ENCODE measurements around the gene MEF2A. TPM values are rescaled to one million over a fixed set of nuclear protein-coding genes. Genes with fewer than 3 reads are reported as not detected.

MEF2A gene
- total RNA-seq, 1 donor from 2014 or later: 61.9 TPM

DNA sequence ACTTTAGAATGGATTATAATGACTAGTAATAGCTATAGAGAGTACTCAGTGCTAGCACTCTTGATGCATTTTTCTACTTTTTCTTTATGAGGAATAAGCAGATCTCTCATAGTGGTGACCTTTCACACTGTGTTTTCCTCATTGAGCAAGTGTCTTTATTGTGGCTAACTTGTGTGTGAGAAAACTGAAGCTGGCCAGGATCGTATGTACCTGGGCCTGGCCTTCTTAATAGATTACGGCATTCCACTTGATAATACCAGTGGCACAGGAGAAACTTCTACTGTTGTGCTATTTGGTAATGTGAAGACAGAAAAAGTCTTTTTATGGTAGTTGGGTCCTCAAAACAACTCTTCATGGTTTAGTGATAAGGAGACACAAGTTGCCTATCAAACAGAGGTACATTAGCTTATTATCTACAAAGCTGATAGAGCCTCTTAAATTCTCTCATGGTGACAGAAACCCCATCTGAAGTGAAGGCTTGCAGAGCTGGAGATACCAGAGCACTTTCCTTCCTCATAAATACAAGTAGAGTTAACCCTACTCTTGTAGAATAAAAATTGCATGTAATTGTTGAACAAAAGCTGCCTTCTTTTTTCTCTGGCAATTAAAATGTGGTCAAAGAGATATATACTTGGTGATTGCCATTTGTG is 102.9 kb downstream of the MEF2A start:
- no peak overlapping the region for H3K4me2 ChIP-seq
- no peak for DNase-seq (ENCODE audit: low spot score)
- no peaks in the 10 kb centered on the region for H3K79me2 ChIP-seq (ENCODE audit: low read depth)
- H3K27me3 ChIP-seq: no peaks in the 10 kb centered on the region
- no peaks in the 10 kb centered on the region for H4K20me1 ChIP-seq (ENCODE audit: low read depth)
- H3K4me3 ChIP-seq: no peak overlapping the region
- Mint-ChIP-seq H3K4me1 (no peaks in the 10 kb centered on the region), H3K27ac (no peak overlapping the region), H3K27me3 (ENCODE audit: insufficient read depth, low read depth) (no peaks in the 10 kb centered on the region), H3K9me3 (no peaks in the 10 kb centered on the region), H3K36me3 (peaks cover 16% of the 10 kb centered on the region), H3K4me3 (no peak overlapping the region)
- no peak overlapping the region for H3K27ac ChIP-seq
- no peaks in the 10 kb centered on the region for H3K36me3 ChIP-seq
- TF ChIP-seq EZH2 (IDR thresholded peaks at IDR 0.05): no peak
- no peak for TF ChIP-seq EZH2phosphoT487 (IDR thresholded peaks at IDR 0.05)
- TF ChIP-seq, protein P1, sequence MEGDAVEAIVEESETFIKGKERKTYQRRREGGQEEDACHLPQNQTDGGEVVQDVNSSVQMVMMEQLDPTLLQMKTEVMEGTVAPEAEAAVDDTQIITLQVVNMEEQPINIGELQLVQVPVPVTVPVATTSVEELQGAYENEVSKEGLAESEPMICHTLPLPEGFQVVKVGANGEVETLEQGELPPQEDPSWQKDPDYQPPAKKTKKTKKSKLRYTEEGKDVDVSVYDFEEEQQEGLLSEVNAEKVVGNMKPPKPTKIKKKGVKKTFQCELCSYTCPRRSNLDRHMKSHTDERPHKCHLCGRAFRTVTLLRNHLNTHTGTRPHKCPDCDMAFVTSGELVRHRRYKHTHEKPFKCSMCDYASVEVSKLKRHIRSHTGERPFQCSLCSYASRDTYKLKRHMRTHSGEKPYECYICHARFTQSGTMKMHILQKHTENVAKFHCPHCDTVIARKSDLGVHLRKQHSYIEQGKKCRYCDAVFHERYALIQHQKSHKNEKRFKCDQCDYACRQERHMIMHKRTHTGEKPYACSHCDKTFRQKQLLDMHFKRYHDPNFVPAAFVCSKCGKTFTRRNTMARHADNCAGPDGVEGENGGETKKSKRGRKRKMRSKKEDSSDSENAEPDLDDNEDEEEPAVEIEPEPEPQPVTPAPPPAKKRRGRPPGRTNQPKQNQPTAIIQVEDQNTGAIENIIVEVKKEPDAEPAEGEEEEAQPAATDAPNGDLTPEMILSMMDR (IDR thresholded peaks at IDR 0.05): no peak
- no peaks in the 10 kb centered on the region for H3K4me1 ChIP-seq
- H3K9ac ChIP-seq: no peak overlapping the region
- no peaks in the 10 kb centered on the region for H3K9me3 ChIP-seq (ENCODE audit: low read depth)
- no peak overlapping the region for H2AFZ ChIP-seq (replicated peaks)
- H3F3A ChIP-seq (ENCODE audit: low read depth): no peaks in the 10 kb centered on the region

DNA sequence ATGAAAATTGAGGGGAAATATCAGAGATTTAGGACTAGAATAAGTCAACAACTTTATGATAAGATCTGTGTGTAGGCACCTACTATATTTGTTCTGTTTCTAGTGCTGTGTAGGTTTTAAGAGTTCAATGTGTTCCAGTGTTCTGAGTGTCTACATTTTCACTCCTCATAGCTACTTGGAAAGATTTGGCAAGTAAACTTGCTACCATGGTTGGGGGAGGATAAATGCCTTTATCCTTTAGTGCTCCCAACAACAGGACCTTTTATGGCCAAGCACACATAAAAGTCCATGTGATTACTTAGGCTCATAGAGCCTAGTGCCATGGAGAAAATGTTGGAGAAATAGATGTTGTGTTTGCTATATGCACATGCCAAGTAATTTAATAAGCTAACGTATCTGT is 103.5 kb downstream of the MEF2A start:
- H3K27ac Mint-ChIP-seq: no peak overlapping the region

DNA sequence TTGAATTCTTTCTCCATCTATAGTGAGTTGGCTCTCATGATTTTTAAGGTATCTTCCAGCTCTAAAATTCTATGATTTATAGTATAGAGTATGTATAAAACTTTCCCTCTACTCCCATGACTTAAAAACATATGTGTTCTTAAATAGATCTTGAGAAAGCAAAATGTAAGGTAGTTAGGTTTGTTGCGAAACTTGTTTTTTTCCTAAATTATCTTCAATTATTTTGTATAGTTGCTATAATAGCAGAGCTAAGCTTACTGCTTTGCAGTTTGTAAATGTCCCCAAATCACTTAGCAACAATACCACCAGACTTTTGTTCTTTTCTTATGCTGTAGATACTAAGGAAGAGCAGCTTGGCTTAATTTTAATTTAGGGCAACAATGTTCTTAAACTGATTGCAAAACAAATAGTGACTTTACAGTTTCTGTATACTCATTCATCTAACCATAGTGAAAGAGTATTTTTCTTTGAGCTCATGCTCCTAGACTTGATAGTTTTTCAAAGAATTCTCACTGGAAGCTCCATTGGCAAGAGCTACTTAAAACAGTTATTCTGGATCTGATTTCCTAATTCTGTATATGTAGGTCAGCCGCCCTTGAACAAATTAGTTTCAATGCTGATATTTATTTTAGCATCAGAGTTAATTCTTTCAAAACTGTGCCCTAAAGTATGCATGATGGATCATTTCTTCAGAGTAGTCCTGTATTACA is 106.3 kb downstream of the MEF2A start:
- H3K27me3 ChIP-seq: no peaks in the 10 kb centered on the region
- no peaks in the 10 kb centered on the region for H3K4me1 ChIP-seq
- no peak overlapping the region for H3K27ac ChIP-seq
- Mint-ChIP-seq H3K27me3 (ENCODE audit: insufficient read depth, low read depth) (no peaks in the 10 kb centered on the region), H3K4me1 (no peaks in the 10 kb centered on the region), H3K4me3 (no peak overlapping the region), H3K9me3 (no peaks in the 10 kb centered on the region), H3K27ac (no peak overlapping the region), H3K36me3 (peaks cover 15% of the 10 kb centered on the region)
- no peak overlapping the region for H2AFZ ChIP-seq (replicated peaks)
- no peaks in the 10 kb centered on the region for H3K9me3 ChIP-seq (ENCODE audit: low read depth)
- DNase-seq (ENCODE audit: low spot score): no peak
- TF ChIP-seq, protein P1 (IDR thresholded peaks at IDR 0.05): no peak
- H4K20me1 ChIP-seq (ENCODE audit: low read depth): no peaks in the 10 kb centered on the region
- H3K9ac ChIP-seq: no peak overlapping the region
- no peaks in the 10 kb centered on the region for H3K79me2 ChIP-seq (ENCODE audit: low read depth)
- no peak overlapping the region for H3K4me3 ChIP-seq
- H3F3A ChIP-seq (ENCODE audit: low read depth): no peaks in the 10 kb centered on the region
- H3K4me2 ChIP-seq: no peak overlapping the region
- no peaks in the 10 kb centered on the region for H3K36me3 ChIP-seq

More for the DNA sequence above, 103.5 kb downstream of the MEF2A start:
- Histone ChIP-seq H3K4me2 (no peak overlapping the region), H3K4me1 (no peaks in the 10 kb centered on the region), H3K36me3 (no peaks in the 10 kb centered on the region), H3K9ac (no peak overlapping the region), H3K4me3 (no peak overlapping the region), H4K20me1 (ENCODE audit: low read depth) (no peaks in the 10 kb centered on the region), H3K27me3 (no peaks in the 10 kb centered on the region), H3K9me3 (ENCODE audit: low read depth) (no peaks in the 10 kb centered on the region), H3K27ac (no peak overlapping the region), H2AFZ (replicated peaks) (no peak overlapping the region), H3F3A (ENCODE audit: low read depth) (no peaks in the 10 kb centered on the region), H3K79me2 (ENCODE audit: low read depth) (no peaks in the 10 kb centered on the region)
- Mint-ChIP-seq H3K27me3 (ENCODE audit: insufficient read depth, low read depth) (no peaks in the 10 kb centered on the region), H3K4me3 (no peak overlapping the region), H3K4me1 (no peaks in the 10 kb centered on the region), H3K9me3 (no peaks in the 10 kb centered on the region), H3K36me3 (peaks cover 13% of the 10 kb centered on the region)
- no peak for DNase-seq (ENCODE audit: low spot score)
- TF ChIP-seq, protein P1 (IDR thresholded peaks at IDR 0.05): no peak
- TF ChIP-seq EZH2 (IDR thresholded peaks at IDR 0.05) (no peak), EZH2phosphoT487 (IDR thresholded peaks at IDR 0.05) (no peak)
